Left renal cortex interstitium (tissue), 4 donors: ENCODE results near the gene LHPP. TPM values are rescaled to one million over a fixed set of nuclear protein-coding genes. Genes with fewer than 3 reads are reported as not detected.

ENCODE experiments used
- DNase-seq, 4 donors: peaks; one replicate each; pipeline ENCODE4 v3.0.0-alpha.2; 2013; ENCODE audit warnings: low read depth in 4 of 4, low spot score in 2 of 4, missing footprints in 1 of 4
- polyA plus RNA-seq, 4 donors: library from polyadenylated mRNA; unstranded; fragments of 120-200 nt; gene quantifications; one replicate each; pipeline ENCODE4 v1.2.1, GENCODE V29; 2013; ENCODE audit not compliant: insufficient read length in 4 of 4

Gene LHPP
- polyA plus RNA-seq, 4 donors: 18.7 to 26.4 (median 22.0) TPM

GRCh38 chr10:124636271-124636995, 174.8 kb downstream of the LHPP start:
- DNase-seq: no peak

GRCh38 chr10:124637091-124637700, 175.6 kb downstream of the LHPP start:
- no peak for DNase-seq

- DNase-seq: no peak
Measured at GRCh38 chr10:124637746-124638145, 176.1 kb downstream of the LHPP start.

- DNase-seq: no peak
Measured at GRCh38 chr10:124639206-124639605, 177.6 kb downstream of the LHPP start.

- DNase-seq: no peak
Measured at GRCh38 chr10:124639646-124640045, 178.0 kb downstream of the LHPP start.

- DNase-seq: no peak
Measured at GRCh38 chr10:124640056-124640455, 178.4 kb downstream of the LHPP start.

- no peak for DNase-seq
Measured at GRCh38 chr10:124640538-124641231, 179.1 kb downstream of the LHPP start.

- no peak for DNase-seq
Measured at GRCh38 chr10:124641282-124642087, 179.9 kb downstream of the LHPP start.

- no peak for DNase-seq
Measured at GRCh38 chr10:124642088-124642710, 180.6 kb downstream of the LHPP start.

GRCh38 chr10:124643330-124644009, 181.8 kb downstream of the LHPP start:
- no peak for DNase-seq

- DNase-seq: no peak
Measured at GRCh38 chr10:124644236-124644635, 182.6 kb downstream of the LHPP start.

- DNase-seq: no peak
Measured at GRCh38 chr10:124644771-124645415, 183.3 kb downstream of the LHPP start.

- DNase-seq: no peak
Measured at GRCh38 chr10:124645467-124646095, 184.0 kb downstream of the LHPP start.

- no peak for DNase-seq
Measured at GRCh38 chr10:124646483-124647352, 185.1 kb downstream of the LHPP start.

GRCh38 chr10:124647421-124648130, 186.0 kb downstream of the LHPP start:
- DNase-seq: no peak

- no peak for DNase-seq
Measured at GRCh38 chr10:124648131-124648475, 186.5 kb downstream of the LHPP start.

GRCh38 chr10:124648738-124649137, 187.1 kb downstream of the LHPP start:
- peak in 1 of 4 donors; percentile 49 for DNase-seq
